ENCODE measurements around the gene SPAG16. TPM values are rescaled to one million over a fixed set of nuclear protein-coding genes. Genes with fewer than 3 reads are reported as not detected.

The SPAG16 gene
- total RNA-seq, 1 experiment from 2014 or later, result 21.5 TPM

DNA sequence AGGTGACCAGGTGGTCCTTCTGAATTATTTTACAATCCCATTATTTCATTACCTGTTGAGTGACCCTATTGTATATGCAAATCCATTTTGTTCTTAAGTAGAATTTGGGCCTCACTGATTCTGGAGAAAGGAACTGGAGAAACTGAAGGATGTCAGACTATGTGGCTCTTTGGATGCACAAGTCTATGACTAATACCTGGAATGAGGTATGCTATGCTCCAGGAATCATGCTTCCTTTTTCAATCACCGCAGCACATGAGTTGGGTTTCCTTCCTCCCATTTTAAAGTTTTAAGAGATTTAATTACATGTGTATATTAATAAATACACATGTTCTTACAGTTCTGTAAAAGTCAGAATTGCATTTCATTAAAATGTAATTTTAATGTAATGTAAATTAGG lies 872.7 kb downstream of the SPAG16 start:
- ChIA-PET CTCF (no interaction called here), POLR2A (no interaction called here)
- TF ChIP-seq, protein P1, sequence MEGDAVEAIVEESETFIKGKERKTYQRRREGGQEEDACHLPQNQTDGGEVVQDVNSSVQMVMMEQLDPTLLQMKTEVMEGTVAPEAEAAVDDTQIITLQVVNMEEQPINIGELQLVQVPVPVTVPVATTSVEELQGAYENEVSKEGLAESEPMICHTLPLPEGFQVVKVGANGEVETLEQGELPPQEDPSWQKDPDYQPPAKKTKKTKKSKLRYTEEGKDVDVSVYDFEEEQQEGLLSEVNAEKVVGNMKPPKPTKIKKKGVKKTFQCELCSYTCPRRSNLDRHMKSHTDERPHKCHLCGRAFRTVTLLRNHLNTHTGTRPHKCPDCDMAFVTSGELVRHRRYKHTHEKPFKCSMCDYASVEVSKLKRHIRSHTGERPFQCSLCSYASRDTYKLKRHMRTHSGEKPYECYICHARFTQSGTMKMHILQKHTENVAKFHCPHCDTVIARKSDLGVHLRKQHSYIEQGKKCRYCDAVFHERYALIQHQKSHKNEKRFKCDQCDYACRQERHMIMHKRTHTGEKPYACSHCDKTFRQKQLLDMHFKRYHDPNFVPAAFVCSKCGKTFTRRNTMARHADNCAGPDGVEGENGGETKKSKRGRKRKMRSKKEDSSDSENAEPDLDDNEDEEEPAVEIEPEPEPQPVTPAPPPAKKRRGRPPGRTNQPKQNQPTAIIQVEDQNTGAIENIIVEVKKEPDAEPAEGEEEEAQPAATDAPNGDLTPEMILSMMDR (IDR thresholded peaks at IDR 0.05; ENCODE audit: insufficient read depth in 1 of 2, low read depth in 1 of 2, low read length in 1 of 2, severe bottlenecking in 1 of 2, unreplicated experiment in 1 of 2), result no peak
- H3K4me1 ChIP-seq, result no peaks in the 10 kb centered on the region
- Mint-ChIP-seq H3K27me3 (ENCODE audit: insufficient read depth, unreplicated experiment) (no peaks in the 10 kb centered on the region), H3K4me1 (ENCODE audit: low read depth, unreplicated experiment) (no peaks in the 10 kb centered on the region), H3K36me3 (ENCODE audit: insufficient read depth, unreplicated experiment) (no peaks in the 10 kb centered on the region), H3K4me3 (ENCODE audit: unreplicated experiment) (no peak overlapping the region), H3K27ac (ENCODE audit: unreplicated experiment) (no peak overlapping the region), H3K9me3 (ENCODE audit: unreplicated experiment) (peaks cover 8% of the 10 kb centered on the region)
- intact Hi-C loops (cut with micrococcal nuclease; ENCODE audit: unreplicated experiment), result no loop called here
- H3K4me3 ChIP-seq (ENCODE audit: low read depth, low read length), result no peak overlapping the region
- DNase-seq, result no peak
- no peaks in the 10 kb centered on the region for H3K27me3 ChIP-seq (replicated peaks; ENCODE audit: control insufficient read depth, insufficient read depth, low read length)
- H3K9me3 ChIP-seq, result 0 out of 2 replicates have a peak, but pooled peaks cover 2% of the 10 kb centered on the region
- no TSS peak for BruUV-seq (replicated peaks)
- no peaks in the 10 kb centered on the region for H3K36me3 ChIP-seq (ENCODE audit: control insufficient read depth, insufficient read depth, low read length)

DNA sequence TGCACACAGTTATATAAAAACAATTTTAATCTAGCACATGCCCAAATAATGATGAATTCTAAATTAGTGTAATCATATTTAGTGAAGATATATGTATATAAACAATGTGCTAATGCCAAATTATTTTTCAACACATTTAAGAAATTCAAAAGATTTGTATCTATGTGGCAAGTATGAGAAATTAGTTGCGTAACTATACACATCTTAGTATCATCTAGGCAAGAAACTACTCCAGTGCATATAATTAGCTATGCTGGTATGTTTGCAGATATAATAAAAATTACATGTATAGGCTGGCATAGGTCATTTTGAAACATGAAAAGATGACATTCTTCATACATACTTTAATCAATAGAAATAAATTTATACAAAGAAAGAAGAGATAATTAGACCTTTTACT lies 874.6 kb downstream of the SPAG16 start:
- no peak overlapping the region for H3K4me3 ChIP-seq (ENCODE audit: low read depth, low read length)
- TF ChIP-seq, protein P1 (IDR thresholded peaks at IDR 0.05; ENCODE audit: insufficient read depth in 1 of 2, low read depth in 1 of 2, low read length in 1 of 2, severe bottlenecking in 1 of 2, unreplicated experiment in 1 of 2), result no peak
- H3K4me1 Mint-ChIP-seq (ENCODE audit: low read depth, unreplicated experiment), result no peaks in the 10 kb centered on the region
- no peaks in the 10 kb centered on the region for H3K27me3 Mint-ChIP-seq (ENCODE audit: insufficient read depth, unreplicated experiment)
- H3K36me3 Mint-ChIP-seq (ENCODE audit: insufficient read depth, unreplicated experiment), result no peaks in the 10 kb centered on the region
- no peaks in the 10 kb centered on the region for H3K27me3 ChIP-seq (replicated peaks; ENCODE audit: control insufficient read depth, insufficient read depth, low read length)
- intact Hi-C loops (cut with micrococcal nuclease; ENCODE audit: unreplicated experiment), result no loop called here
- no peak for DNase-seq
- no peaks in the 10 kb centered on the region for H3K9me3 ChIP-seq
- BruUV-seq (replicated peaks), result no TSS peak
- no peaks in the 10 kb centered on the region for H3K9me3 Mint-ChIP-seq (ENCODE audit: unreplicated experiment)
- CTCF ChIA-PET, result no interaction called here
- no peaks in the 10 kb centered on the region for H3K36me3 ChIP-seq (ENCODE audit: control insufficient read depth, insufficient read depth, low read length)
- H3K27ac Mint-ChIP-seq (ENCODE audit: unreplicated experiment), result no peak overlapping the region
- POLR2A ChIA-PET, result no interaction called here
- no peak overlapping the region for H3K4me3 Mint-ChIP-seq (ENCODE audit: unreplicated experiment)
- H3K4me1 ChIP-seq, result no peaks in the 10 kb centered on the region

DNA sequence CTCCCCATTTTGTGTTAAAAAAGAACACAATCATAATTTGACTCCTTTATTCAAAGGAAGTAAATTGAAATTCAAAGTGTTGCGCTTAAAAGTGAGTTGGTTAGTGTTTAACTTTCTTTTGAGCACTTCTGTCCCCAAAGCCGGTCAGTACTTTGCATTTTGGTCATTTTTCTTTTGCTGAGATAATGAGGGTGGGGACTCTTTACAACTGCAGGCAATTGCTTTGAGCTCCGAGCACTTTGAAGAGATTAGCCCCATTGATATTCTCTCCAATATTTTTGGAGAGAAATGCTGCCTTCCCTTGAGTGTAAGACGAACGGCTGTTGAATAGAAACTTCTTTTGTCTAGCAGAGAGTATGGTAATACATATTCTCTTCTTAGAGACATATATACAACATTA lies 885.0 kb downstream of the SPAG16 start:
- no peaks in the 10 kb centered on the region for H3K36me3 Mint-ChIP-seq (ENCODE audit: insufficient read depth, unreplicated experiment)

More for the DNA sequence above, 885.0 kb downstream of the SPAG16 start:
- CTCF ChIA-PET, result no interaction called here
- no peaks in the 10 kb centered on the region for H3K27me3 ChIP-seq (replicated peaks; ENCODE audit: control insufficient read depth, insufficient read depth, low read length)
- no TSS peak for BruUV-seq (replicated peaks)
- no peak overlapping the region for H3K4me3 ChIP-seq (ENCODE audit: low read depth, low read length)
- H3K36me3 ChIP-seq (ENCODE audit: control insufficient read depth, insufficient read depth, low read length), result no peaks in the 10 kb centered on the region
- Mint-ChIP-seq H3K27me3 (ENCODE audit: insufficient read depth, unreplicated experiment) (no peaks in the 10 kb centered on the region), H3K9me3 (ENCODE audit: unreplicated experiment) (no peaks in the 10 kb centered on the region), H3K4me3 (ENCODE audit: unreplicated experiment) (no peak overlapping the region), H3K27ac (ENCODE audit: unreplicated experiment) (no peak overlapping the region), H3K4me1 (ENCODE audit: low read depth, unreplicated experiment) (no peaks in the 10 kb centered on the region)
- TF ChIP-seq, protein P1 (IDR thresholded peaks at IDR 0.05; ENCODE audit: insufficient read depth in 1 of 2, low read depth in 1 of 2, low read length in 1 of 2, severe bottlenecking in 1 of 2, unreplicated experiment in 1 of 2), result no peak
- no peak for DNase-seq
- no peaks in the 10 kb centered on the region for H3K9me3 ChIP-seq
- POLR2A ChIA-PET, result no interaction called here
- intact Hi-C loops (cut with micrococcal nuclease; ENCODE audit: unreplicated experiment), result no loop called here
- no peaks in the 10 kb centered on the region for H3K4me1 ChIP-seq
